ENCODE data around the gene EIF3L.

GRCh38 chr22:37887584-37888378, 38.6 kb downstream of the EIF3L start:
- no peak for TF ChIP-seq POLR2A (IDR thresholded peaks at IDR 0.05)
- peak in 4 of 6 experiments; percentile 38 to 47 (median 42) for TF ChIP-seq CTCF (IDR thresholded peaks at IDR 0.05)

All from adrenal gland (tissue), 5 donors.